Suppressor macrophage treated with lipopolysaccharide for 4 hours (primary cell): ENCODE results near the gene SIX2.
"Not testable (repeated sequence)": the region's sequence is repeated elsewhere in the genome, so short reads cannot be mapped to it uniquely, and the experiment has no call there.

Experiments
- DNase-seq: peaks from one replicate; pipeline ENCODE4 v3.0.0-alpha.2; 2020

SIX2 gene

GRCh38 chr2:45009303-45009927, at the start of gene SIX2:
Gene SIX2, minus strand, starts transcription at chr2:45009452. Its CDS starts 342 bp downstream, at chr2:45009110.
- no peak for DNase-seq

- DNase-seq, result no peak
These were observed 45.9 kb upstream of the SIX2 start for GRCh38 chr2:45055162-45055605.

GRCh38 chr2:45053966-45054365, 44.7 kb upstream of the SIX2 start:
- no peak for DNase-seq

- DNase-seq, result no peak
These were observed 43.2 kb upstream of the SIX2 start for GRCh38 chr2:45052388-45052928.

GRCh38 chr2:45049569-45050336, 40.5 kb upstream of the SIX2 start:
- DNase-seq, result no peak

- DNase-seq, result peak; percentile 3
These were observed 38.0 kb upstream of the SIX2 start for GRCh38 chr2:45047301-45047700.

GRCh38 chr2:45046786-45047185, 37.5 kb upstream of the SIX2 start:
- no peak for DNase-seq

GRCh38 chr2:45045706-45046105, 36.5 kb upstream of the SIX2 start:
- no peak for DNase-seq

- DNase-seq, result no peak
These were observed 35.7 kb upstream of the SIX2 start for GRCh38 chr2:45044916-45045315.

- DNase-seq, result no peak
These were observed 33.9 kb upstream of the SIX2 start for GRCh38 chr2:45043174-45043573.

GRCh38 chr2:45042401-45042800, 33.1 kb upstream of the SIX2 start:
- DNase-seq, result no peak

GRCh38 chr2:45040786-45041185, 31.5 kb upstream of the SIX2 start:
- no peak for DNase-seq

- not testable (repeated sequence) for DNase-seq
These were observed 30.6 kb upstream of the SIX2 start for GRCh38 chr2:45039804-45040203.

GRCh38 chr2:45038861-45039260, 29.6 kb upstream of the SIX2 start:
- DNase-seq, result not testable (repeated sequence)

- no peak for DNase-seq
These were observed 24.1 kb upstream of the SIX2 start for GRCh38 chr2:45033302-45033701.

GRCh38 chr2:45031028-45031427, 21.8 kb upstream of the SIX2 start:
- DNase-seq, result no peak

- DNase-seq, result no peak
These were observed 21.3 kb upstream of the SIX2 start for GRCh38 chr2:45030553-45030952.

GRCh38 chr2:45029215-45029614, 20.0 kb upstream of the SIX2 start:
- DNase-seq, result no peak

GRCh38 chr2:45028276-45028675, 19.0 kb upstream of the SIX2 start:
- DNase-seq, result no peak

- no peak for DNase-seq
These were observed 17.7 kb upstream of the SIX2 start for GRCh38 chr2:45026924-45027450.

- peak; percentile 13 for DNase-seq
These were observed 15.5 kb upstream of the SIX2 start for GRCh38 chr2:45024600-45025291.

GRCh38 chr2:45024097-45024496, 14.8 kb upstream of the SIX2 start:
- no peak for DNase-seq

- DNase-seq, result no peak
These were observed 11.2 kb upstream of the SIX2 start for GRCh38 chr2:45020439-45020838.
